Stimulated activated CD4-positive, alpha-beta T cell treated with anti-CD3 and anti-CD28 coated beads, Interleukin-1b, Interleukin-23, amount 100 ng/mL, for 4 hours (primary cell): ENCODE measurements around the gene PCBP3.

ENCODE experiments used
- DNase-seq, 2 donors: peaks; one replicate each; pipeline ENCODE4 v3.0.0-alpha.2; 2020; ENCODE audit warnings: low read depth in 2 of 2

Gene PCBP3

GRCh38 chr21:45927851-45928850 lies 284.6 kb downstream of the PCBP3 start:
- DNase-seq = no peak

- no peak for DNase-seq
Observed at GRCh38 chr21:45929449-45929848, 285.9 kb downstream of the PCBP3 start.

- DNase-seq = no peak
Observed at GRCh38 chr21:45930231-45930760, 286.8 kb downstream of the PCBP3 start.

GRCh38 chr21:45930792-45931191 lies 287.3 kb downstream of the PCBP3 start:
- DNase-seq = no peak

- DNase-seq = no peak
Observed at GRCh38 chr21:45931397-45931969, 288.0 kb downstream of the PCBP3 start.

- DNase-seq = no peak
Observed at GRCh38 chr21:45932922-45933502, 289.5 kb downstream of the PCBP3 start.

GRCh38 chr21:45934085-45934484 lies 290.6 kb downstream of the PCBP3 start:
- no peak for DNase-seq

GRCh38 chr21:45934554-45934953 lies 291.0 kb downstream of the PCBP3 start:
- DNase-seq = no peak

GRCh38 chr21:45935628-45936027 lies 292.1 kb downstream of the PCBP3 start:
- DNase-seq = no peak

GRCh38 chr21:45937721-45938452 lies 294.4 kb downstream of the PCBP3 start:
- DNase-seq = no peak

- DNase-seq = no peak
Observed at GRCh38 chr21:45938453-45938755, 294.9 kb downstream of the PCBP3 start.

- no peak for DNase-seq
Observed at GRCh38 chr21:45938811-45939520, 295.4 kb downstream of the PCBP3 start.

GRCh38 chr21:45939521-45940045 lies 296.1 kb downstream of the PCBP3 start:
- no peak for DNase-seq

GRCh38 chr21:45940091-45940490 lies 296.6 kb downstream of the PCBP3 start:
- DNase-seq = no peak

GRCh38 chr21:45940621-45941337 lies 297.3 kb downstream of the PCBP3 start:
- DNase-seq = no peak

- DNase-seq = no peak
Observed at GRCh38 chr21:45941338-45941710, 297.8 kb downstream of the PCBP3 start.

GRCh38 chr21:45941717-45942546 lies 298.4 kb downstream of the PCBP3 start:
- DNase-seq = no peak

GRCh38 chr21:45942755-45943629 lies 299.5 kb downstream of the PCBP3 start:
- no peak for DNase-seq
